Right cardiac atrium (tissue), 5 donors: ENCODE data around the gene ACAA2. TPM values are rescaled to one million over a fixed set of nuclear protein-coding genes. Genes with fewer than 3 reads are reported as not detected.
"Not testable (repeated sequence)": the region's sequence is repeated elsewhere in the genome, so short reads cannot be mapped to it uniquely, and the experiment has no call there.

Experiments used
- ATAC-seq, 2 donors: fragments of 200-7000 bp; cut with Tn5 transposase; one replicate each; pipeline versions ENCODE4 v1.8.0 to v1.9.1; 2020; ENCODE audit warnings: moderate library complexity in 2 of 2, mild to moderate bottlenecking in 1 of 2
- DNase-seq, 3 donors: peaks; one replicate each; pipeline ENCODE4 v3.0.0-alpha.2; 2020
- H3K27ac ChIP-seq: one replicate; pipeline ENCODE4 v1.5.1; 2013; ENCODE audit warnings: mild to moderate bottlenecking, low read length, control low read depth, moderate library complexity
- H3K27me3 ChIP-seq: one replicate; pipeline ENCODE4 v1.6.1; 2013; ENCODE audit not compliant: control insufficient read depth, insufficient read depth
- H3K4me1 ChIP-seq: one replicate; pipeline ENCODE4 v1.6.1; 2013; ENCODE audit warnings: low read length; ENCODE audit not compliant: control insufficient read depth, insufficient read depth
- H3K4me3 ChIP-seq: one replicate; pipeline ENCODE4 v1.5.1; 2013; ENCODE audit warnings: low read length, control low read depth
- H3K9me3 ChIP-seq: one replicate; pipeline ENCODE4 v1.6.1; 2013; ENCODE audit warnings: low read length; ENCODE audit not compliant: control insufficient read depth
- WGBS: extraction: QIAGEN DNeasy Blood & Tissue Kit; methylation state at CpG from one replicate; pipeline ENCODE4 v1.1.7; 2013; 5-methylcytosine and 5-hydroxymethylcytosine counted together
- intact Hi-C, 4 donors: fragments of 100-400 bp; cut with DNase I; formaldehyde crosslinking; loops; one replicate each; pipeline versions ENCODE4 v1.11.0 to v1.14.0; 2022 to 2023
- polyA plus RNA-seq: library from polyadenylated mRNA; stranded (reverse); fragments of 200-250 nt; gene quantifications from one replicate; pipeline ENCODE4 v1.2.3, GENCODE V29; 2013
- total RNA-seq, 4 donors: library from RNA; stranded (reverse); fragmentation: NEBNext Ultra II Directional; extraction: Animal tissue kit (Norgen Biotek cat#: 25700); gene quantifications; one replicate each; pipeline ENCODE4 v1.2.1, GENCODE V29; 2021
- donor health status: healthy with polysubstance abuse.
- donor health status: DM: no; HTN: yes; CAD: no.
- donor health status: DM: no; HTN: no; CAD: no.
- donor health status: DM: no; HTN: yes; CAD: no; lungs with severe emphysema.
- donor health status: DM: yes; HTN: yes; CAD: no.

The ACAA2 gene
- total and polyA plus RNA-seq, 5 donors: 95.8 to 146 (median 132) TPM

- DNase-seq, ATAC-seq: not testable (repeated sequence)
- 96% methylated on average over 9 of the region's 9 CpGs for WGBS
Observed at GRCh38 chr18:49837316-49837835, 24.0 kb upstream of the ACAA2 start.

GRCh38 chr18:49835405-49835804 is 22.1 kb upstream of the ACAA2 start:
- Histone ChIP-seq H3K4me1 (no peaks in the 10 kb centered on the region), H3K9me3 (no peaks in the 10 kb centered on the region), H3K27ac (no peak overlapping the region), H3K4me3 (no peak overlapping the region), H3K27me3 (no peaks in the 10 kb centered on the region)
- ATAC-seq: no peak
- intact Hi-C loops: no loop called here
- no peak for DNase-seq
- WGBS: 84% methylated on average over 2 of the region's 2 CpGs

More at GRCh38 chr18:49837316-49837835, 24.0 kb upstream of the ACAA2 start:
- H3K4me3 ChIP-seq, H3K9me3 ChIP-seq, H3K27ac ChIP-seq, H3K27me3 ChIP-seq, H3K4me1 ChIP-seq, intact Hi-C loops: not testable (repeated sequence)

GRCh38 chr18:49834258-49834657 is 20.9 kb upstream of the ACAA2 start:
- no peaks in the 10 kb centered on the region for H3K27me3 ChIP-seq
- intact Hi-C loops: no loop called here
- no peak overlapping the region for H3K27ac ChIP-seq
- ATAC-seq (no peak), DNase-seq (no peak)
- no peak overlapping the region for H3K4me3 ChIP-seq
- H3K9me3 ChIP-seq: no peaks in the 10 kb centered on the region
- 85% methylated on average over 3 of the region's 3 CpGs for WGBS
- no peaks in the 10 kb centered on the region for H3K4me1 ChIP-seq

- Histone ChIP-seq H3K27ac (no peak overlapping the region), H3K4me1 (no peaks in the 10 kb centered on the region), H3K9me3 (no peaks in the 10 kb centered on the region), H3K27me3 (no peaks in the 10 kb centered on the region), H3K4me3 (no peak overlapping the region)
- ATAC-seq (no peak), DNase-seq (no peak)
- intact Hi-C loops: no loop called here
- 76% methylated on average over 4 of the region's 4 CpGs for WGBS
Observed at GRCh38 chr18:49833814-49834213, 20.5 kb upstream of the ACAA2 start.

- DNase-seq: no peak
Observed at GRCh38 chr18:49832221-49832647, 18.9 kb upstream of the ACAA2 start.

GRCh38 chr18:49827996-49828395 is 14.7 kb upstream of the ACAA2 start:
- H3K4me1 ChIP-seq: no peaks in the 10 kb centered on the region
- DNase-seq: no peak
- H3K27me3 ChIP-seq: no peaks in the 10 kb centered on the region
- H3K27ac ChIP-seq: no peak overlapping the region
- intact Hi-C loops: no loop called here
- H3K9me3 ChIP-seq: no peaks in the 10 kb centered on the region
- ATAC-seq: no peak
- H3K4me3 ChIP-seq: no peak overlapping the region
- 95% methylated on average over 1 of the region's 1 CpG for WGBS

More at GRCh38 chr18:49832221-49832647, 18.9 kb upstream of the ACAA2 start:
- no peak overlapping the region for H3K4me3 ChIP-seq
- intact Hi-C loops: no loop called here
- WGBS: 83% methylated on average over 2 of the region's 2 CpGs
- no peak overlapping the region for H3K27ac ChIP-seq
- ATAC-seq: no peak
- no peaks in the 10 kb centered on the region for H3K9me3 ChIP-seq
- no peaks in the 10 kb centered on the region for H3K4me1 ChIP-seq
- no peaks in the 10 kb centered on the region for H3K27me3 ChIP-seq

- H3K4me3 ChIP-seq: no peak overlapping the region
- no peak overlapping the region for H3K27ac ChIP-seq
- 73% methylated on average over 5 of the region's 5 CpGs for WGBS
- no peaks in the 10 kb centered on the region for H3K27me3 ChIP-seq
- intact Hi-C loops: no loop called here
- ATAC-seq (no peak), DNase-seq (no peak)
- no peaks in the 10 kb centered on the region for H3K9me3 ChIP-seq
- H3K4me1 ChIP-seq: peaks cover 5% of the 10 kb centered on the region
Observed at GRCh38 chr18:49819823-49820671, 6.7 kb upstream of the ACAA2 start.

- WGBS: 83% methylated on average over 5 of the region's 5 CpGs
- no peak for ATAC-seq
- H3K4me3 ChIP-seq: no peak overlapping the region
- no peak for DNase-seq
- peaks cover 5% of the 10 kb centered on the region for H3K4me1 ChIP-seq
- H3K27ac ChIP-seq: no peak overlapping the region
- H3K27me3 ChIP-seq: no peaks in the 10 kb centered on the region
- intact Hi-C loops: no loop called here
- H3K9me3 ChIP-seq: no peaks in the 10 kb centered on the region
Observed at GRCh38 chr18:49819071-49819662, 5.8 kb upstream of the ACAA2 start.

GRCh38 chr18:49817947-49818346 is 4.6 kb upstream of the ACAA2 start:
- DNase-seq (no peak), ATAC-seq (no peak)
- intact Hi-C loops: no loop called here
- Histone ChIP-seq H3K27ac (no peak overlapping the region), H3K4me3 (no peak overlapping the region), H3K9me3 (no peaks in the 10 kb centered on the region), H3K4me1 (peaks cover 5% of the 10 kb centered on the region), H3K27me3 (no peaks in the 10 kb centered on the region)
- 94% methylated on average over 5 of the region's 5 CpGs for WGBS

- DNase-seq: no peak
- intact Hi-C loops: no loop called here
- H3K4me1 ChIP-seq: peaks cover 7% of the 10 kb centered on the region
Observed at GRCh38 chr18:49815927-49816326, 2.6 kb upstream of the ACAA2 start.

GRCh38 chr18:49814147-49814499 is 790 bp upstream of the ACAA2 start:
- DNase-seq (peak in 1 of 3 donors; percentile 53), ATAC-seq (peak; percentile 57 to 61)
- intact Hi-C loops: no loop called here
- under 1% methylated on average over 24 of the region's 24 CpGs for WGBS
- Histone ChIP-seq H3K9me3 (no peaks in the 10 kb centered on the region), H3K27me3 (no peaks in the 10 kb centered on the region), H3K4me3 (peak overlapping the region; percentile 76), H3K4me1 (peaks cover 2% of the 10 kb centered on the region), H3K27ac (peak overlapping the region; percentile 76)

More at GRCh38 chr18:49815927-49816326, 2.6 kb upstream of the ACAA2 start:
- Histone ChIP-seq H3K9me3 (no peaks in the 10 kb centered on the region), H3K27ac (no peak overlapping the region), H3K4me3 (no peak overlapping the region), H3K27me3 (no peaks in the 10 kb centered on the region)
- 92% methylated on average over 4 of the region's 4 CpGs for WGBS
- ATAC-seq: no peak
